Thymus (tissue), 11 donors: ENCODE data around the gene EGR1. TPM values are rescaled to one million over a fixed set of nuclear protein-coding genes. Genes with fewer than 3 reads are reported as not detected.
"Not testable (repeated sequence)": the region's sequence is repeated elsewhere in the genome, so short reads cannot be mapped to it uniquely, and the experiment has no call there.

Source experiments
- DNase-seq, 9 donors: peaks; one replicate each; pipeline ENCODE4 v3.0.0-alpha.2; 2013; ENCODE audit warnings: low spot score in 9 of 9, low read depth in 6 of 9, missing footprints in 1 of 9
- H3K27ac ChIP-seq, 2 donors: one replicate each; pipeline ENCODE4 v1.5.1; 2013; ENCODE audit warnings: control low read depth in 1 of 2, low read depth in 1 of 2, low read length in 1 of 2, mild to moderate bottlenecking in 1 of 2, moderate library complexity in 1 of 2
- H3K27me3 ChIP-seq, 2 donors: one replicate each; pipeline ENCODE4 v1.5.1; 2013; ENCODE audit warnings: low read length in 1 of 2; ENCODE audit not compliant: control insufficient read depth in 2 of 2, insufficient read depth in 1 of 2
- H3K36me3 ChIP-seq, 2 donors: one replicate each; pipeline ENCODE4 v1.5.1; 2013; ENCODE audit warnings: low read length in 1 of 2, mild to moderate bottlenecking in 1 of 2, moderate library complexity in 1 of 2; ENCODE audit not compliant: control insufficient read depth in 2 of 2, insufficient read depth in 2 of 2
- H3K4me1 ChIP-seq, 2 donors: one replicate each; pipeline ENCODE4 v1.5.1; 2013; ENCODE audit warnings: low read length in 2 of 2; ENCODE audit not compliant: control insufficient read depth in 2 of 2, insufficient read depth in 2 of 2
- H3K4me3 ChIP-seq, 2 donors: one replicate each; pipeline ENCODE4 v1.5.1; 2013; ENCODE audit warnings: low read length in 2 of 2, control low read depth in 1 of 2, mild to moderate bottlenecking in 1 of 2
- H3K9me3 ChIP-seq, 2 donors: one replicate each; pipeline ENCODE4 v1.5.1; 2013; ENCODE audit warnings: low read length in 1 of 2, mild to moderate bottlenecking in 1 of 2; ENCODE audit not compliant: control insufficient read depth in 2 of 2, insufficient read depth in 1 of 2
- WGBS: extraction: QIAGEN DNeasy Blood & Tissue Kit; methylation state at CpG from one replicate; pipeline ENCODE4 v1.1.7; 2013; 5-methylcytosine and 5-hydroxymethylcytosine counted together
- polyA plus RNA-seq: library from polyadenylated mRNA; stranded (reverse); fragments of 200-250 nt; gene quantifications from one replicate; pipeline ENCODE4 v1.2.3, GENCODE V29; 2013
- total RNA-seq: library from RNA; stranded (reverse); fragments of 120-200 nt; gene quantifications from one replicate; pipeline ENCODE4 v1.2.4, GENCODE V29; 2013
- donor health status: healthy.

EGR1 gene
- total and polyA plus RNA-seq, 2 donors: 7.1 to 56.3 TPM

DNA sequence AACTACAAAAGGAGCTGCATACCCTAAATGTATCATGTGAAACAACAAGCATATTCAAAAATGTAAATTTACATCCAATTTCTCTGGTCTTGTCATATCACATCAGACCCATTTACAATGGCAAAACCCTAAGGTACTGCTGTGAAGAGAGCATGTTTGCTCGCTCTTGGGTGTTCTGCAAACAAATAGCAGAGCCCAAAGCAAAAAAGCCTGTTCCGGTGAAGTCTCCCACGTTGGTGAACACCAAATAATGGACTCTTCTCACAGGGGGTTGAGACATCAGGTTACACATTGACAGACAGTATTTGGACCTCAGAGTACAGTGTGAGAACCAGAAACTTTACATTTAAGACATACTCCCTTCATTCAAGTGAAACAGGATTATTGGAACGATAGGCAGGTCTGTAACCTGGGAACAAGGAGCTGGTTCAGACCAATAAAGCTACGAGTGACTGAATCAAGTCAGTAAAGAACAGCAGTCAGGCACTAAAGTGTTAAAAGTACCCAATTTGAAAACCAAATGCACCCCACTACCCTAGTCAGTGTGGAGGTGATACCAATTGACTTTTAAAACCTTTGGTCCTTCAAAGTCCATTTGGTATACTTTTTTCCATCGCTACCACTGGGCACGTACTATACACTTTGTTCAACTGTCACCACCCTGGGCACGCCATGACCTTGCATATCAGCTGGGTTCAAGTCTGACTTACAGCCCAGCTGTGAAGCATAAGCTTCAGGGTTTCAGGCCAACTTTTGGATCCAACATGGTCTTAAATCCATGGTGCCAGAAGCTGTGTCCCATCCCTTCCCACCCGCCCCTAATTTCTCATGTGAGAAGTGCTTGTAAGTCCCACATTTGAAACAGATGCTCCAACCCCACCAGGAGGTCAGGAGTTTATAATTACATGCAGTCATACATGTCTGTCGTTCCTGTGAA, 41.4 kb downstream of the EGR1 start:
- Histone ChIP-seq H3K27ac (no peak overlapping the region), H3K4me1 (peaks cover 0 to 6% of the 10 kb centered on the region in 2 donors), H3K27me3 (no peaks in the 10 kb centered on the region), H3K36me3 (peaks cover 34 to 47% of the 10 kb centered on the region in 2 donors), H3K4me3 (no peak overlapping the region), H3K9me3 (no peaks in the 10 kb centered on the region)
- DNase-seq: no peak
- 97% methylated on average over 10 of the region's 10 CpGs for WGBS

DNA sequence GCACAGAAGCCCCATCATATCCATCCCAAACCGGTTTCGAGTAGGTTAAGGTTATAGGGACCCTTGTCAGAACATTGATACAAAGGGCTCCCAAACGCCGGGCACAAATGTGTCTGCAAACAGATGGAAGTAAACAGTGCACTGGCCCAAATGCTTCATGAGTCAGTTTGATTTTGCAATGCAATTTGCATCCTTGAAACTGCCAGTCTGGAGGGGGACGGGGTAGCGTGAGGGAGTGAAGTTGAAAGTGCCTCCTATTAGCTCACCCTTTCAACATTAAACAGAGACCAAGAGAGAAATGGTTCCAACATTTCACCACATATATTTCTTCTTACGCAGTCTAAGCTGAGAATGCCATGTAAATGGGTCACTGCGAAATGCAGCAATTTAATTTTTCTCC, 42.2 kb downstream of the EGR1 start:
- DNase-seq, H3K27me3 ChIP-seq, H3K27ac ChIP-seq, H3K9me3 ChIP-seq, H3K4me1 ChIP-seq, H3K4me3 ChIP-seq: not testable (repeated sequence)
- 97% methylated on average over 8 of the region's 8 CpGs for WGBS
- H3K36me3 ChIP-seq: peaks cover 37 to 54% of the 10 kb centered on the region in 2 donors

DNA sequence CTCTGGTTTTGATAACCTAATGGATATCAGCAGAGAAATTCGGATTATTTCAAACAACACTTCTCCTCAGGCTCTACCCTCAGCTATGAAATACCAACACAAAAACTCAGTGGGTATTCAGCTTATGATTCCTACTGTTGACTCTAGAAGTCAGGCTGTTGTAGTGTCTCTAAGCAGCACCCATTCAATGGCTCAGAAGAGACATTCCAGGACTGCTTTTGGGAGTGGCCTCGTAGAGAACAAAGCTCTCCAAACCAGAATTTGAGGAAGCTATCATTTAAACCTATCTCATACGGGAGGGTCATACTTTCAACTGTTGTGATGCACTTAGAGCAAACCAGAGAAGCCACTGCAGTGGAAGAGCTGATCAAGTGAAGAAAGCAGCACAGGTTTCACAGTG, 43.7 kb downstream of the EGR1 start:
- DNase-seq: no peak
- 96% methylated on average over 3 of the region's 3 CpGs for WGBS
- Histone ChIP-seq H3K4me1 (peaks cover 0 to 5% of the 10 kb centered on the region in 2 donors), H3K27me3 (no peaks in the 10 kb centered on the region), H3K4me3 (no peak overlapping the region), H3K9me3 (no peaks in the 10 kb centered on the region), H3K36me3 (peaks cover 45 to 65% of the 10 kb centered on the region in 2 donors), H3K27ac (no peak overlapping the region)

DNA sequence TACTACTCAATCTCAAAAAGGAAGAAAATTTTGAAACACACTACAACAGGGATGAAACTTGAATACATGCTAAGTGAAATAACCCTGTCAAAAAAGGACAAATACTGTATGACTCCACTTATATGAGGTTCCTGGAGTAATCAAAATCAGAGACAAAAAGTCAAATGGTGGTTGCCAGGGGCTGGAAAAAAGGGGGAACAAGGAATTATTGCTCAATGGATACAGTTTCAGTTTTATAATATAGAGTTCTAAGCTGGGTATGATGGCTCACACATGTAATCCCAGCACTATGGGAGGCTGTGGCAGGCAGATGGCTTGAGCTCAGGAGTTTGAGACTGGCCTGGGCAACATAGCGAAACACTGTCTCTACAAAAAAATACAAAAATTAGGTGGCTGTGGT, 48.7 kb downstream of the EGR1 start:
- H3K36me3 ChIP-seq: peaks cover 61 to 86% of the 10 kb centered on the region in 2 donors
- no peaks in the 10 kb centered on the region for H3K27me3 ChIP-seq
- H3K4me1 ChIP-seq: no peaks in the 10 kb centered on the region
- no peaks in the 10 kb centered on the region for H3K9me3 ChIP-seq
- DNase-seq: no peak
- H3K27ac ChIP-seq: no peak overlapping the region
- H3K4me3 ChIP-seq: no peak overlapping the region
- WGBS: 98% methylated on average over 1 of the region's 1 CpG

- Histone ChIP-seq H3K27me3 (no peaks in the 10 kb centered on the region), H3K9me3 (no peaks in the 10 kb centered on the region), H3K4me3 (no peak overlapping the region), H3K4me1 (no peaks in the 10 kb centered on the region), H3K27ac (no peak overlapping the region), H3K36me3 (peaks cover 51 to 74% of the 10 kb centered on the region in 2 donors)
- 97% methylated on average over 3 of the region's 3 CpGs for WGBS
- DNase-seq: no peak
Measured at GRCh38 chr5:138515556-138516245, 50.4 kb downstream of the EGR1 start.

DNA sequence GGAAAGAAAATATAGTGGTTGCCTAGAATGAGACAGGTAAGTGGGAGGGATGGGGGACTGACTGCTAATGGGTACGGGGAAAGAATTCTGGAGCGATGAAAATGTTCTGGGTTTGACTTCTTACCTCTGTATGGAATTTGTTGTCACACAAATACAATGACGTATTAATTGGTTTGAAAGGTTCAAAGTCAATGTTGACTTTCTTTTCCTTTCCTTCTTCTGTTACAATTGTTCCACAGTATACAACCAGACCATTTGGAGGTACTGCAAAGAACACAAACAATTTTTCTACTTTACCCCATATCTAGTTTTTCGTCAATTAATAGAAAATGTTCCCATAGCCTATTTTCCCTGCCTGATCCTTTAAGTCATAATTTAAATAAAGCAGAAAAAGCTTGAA, 52.2 kb downstream of the EGR1 start:
- no peaks in the 10 kb centered on the region for H3K4me1 ChIP-seq
- no peaks in the 10 kb centered on the region for H3K9me3 ChIP-seq
- no peaks in the 10 kb centered on the region for H3K27me3 ChIP-seq
- H3K36me3 ChIP-seq: peaks cover 44 to 59% of the 10 kb centered on the region in 2 donors
- no peak for DNase-seq
- H3K27ac ChIP-seq: no peak overlapping the region
- no peak overlapping the region for H3K4me3 ChIP-seq
- WGBS: 98% methylated on average over 4 of the region's 4 CpGs

Other genes with a start within 250 kb of the EGR1 start
- 0.14 TPM for gene GFRA3, start 190.9 kb upstream of the EGR1 start, total RNA-seq
- 2.1 TPM for gene GFRA3, start 190.9 kb upstream of the EGR1 start, polyA plus RNA-seq
- 12.9 TPM for gene CDC25C, start 133.7 kb upstream of the EGR1 start, total RNA-seq
- gene CDC25C, start 133.7 kb upstream of the EGR1 start, polyA plus RNA-seq: 1.9 TPM
- gene FAM53C, start 127.2 kb upstream of the EGR1 start, total RNA-seq: 16.7 TPM
- 16.7 TPM for gene FAM53C, start 127.2 kb upstream of the EGR1 start, polyA plus RNA-seq
- 43.2 TPM for gene KDM3B, start 112.8 kb upstream of the EGR1 start, total RNA-seq
- 40.0 TPM for gene KDM3B, start 112.8 kb upstream of the EGR1 start, polyA plus RNA-seq
- 1.6 TPM for gene REEP2, start 26.4 kb upstream of the EGR1 start, total RNA-seq
- gene REEP2, start 26.4 kb upstream of the EGR1 start, polyA plus RNA-seq: 4.8 TPM
- 56.8 TPM for gene ETF1, start 77.8 kb downstream of the EGR1 start, total RNA-seq
- 54.8 TPM for gene ETF1, start 77.8 kb downstream of the EGR1 start, polyA plus RNA-seq
- 169 TPM for gene HSPA9, start 109.9 kb downstream of the EGR1 start, total RNA-seq
- 94.0 TPM for gene HSPA9, start 109.9 kb downstream of the EGR1 start, polyA plus RNA-seq